Spleen (tissue), 11 donors: ENCODE data around the gene HMX3. TPM values are rescaled to one million over a fixed set of nuclear protein-coding genes. Genes with fewer than 3 reads are reported as not detected.

Experiments used
- DNase-seq: peaks from one replicate; pipeline ENCODE4 v3.0.0-alpha.2; 2020
- H3K27ac ChIP-seq, 8 donors: fragments of 200-600 bp; sonication (generic) in 7 of 8; 1 replicate in 4 of 8; 2 replicates in 4 of 8; pipeline versions ENCODE4 v1.5.0 to v1.8.0; 2016 to 2021; ENCODE audit warnings: inconsistent platforms in 4 of 8, mild to moderate bottlenecking in 4 of 8, moderate library complexity in 1 of 8
- H3K27me3 ChIP-seq, 7 donors: fragments of 200-600 bp; sonication (generic) in 6 of 7; replicated peaks in 1 of 7; 1 replicate in 4 of 7; 2 replicates in 3 of 7; pipeline versions ENCODE4 v1.5.0 to v1.8.0; 2016 to 2021; ENCODE audit warnings: inconsistent platforms in 3 of 7, mild to moderate bottlenecking in 1 of 7
- H3K36me3 ChIP-seq, 6 donors: fragments of 200-600 bp; sonication (generic) in 5 of 6; 1 replicate in 4 of 6; 2 replicates in 2 of 6; pipeline versions ENCODE4 v1.5.0 to v1.8.0; 2016 to 2021; ENCODE audit warnings: inconsistent platforms in 2 of 6
- H3K4me1 ChIP-seq, 6 donors: fragments of 200-600 bp; sonication (generic) in 5 of 6; 1 replicate in 3 of 6; 2 replicates in 3 of 6; pipeline versions ENCODE4 v1.5.0 to v1.8.0; 2016 to 2021; ENCODE audit warnings: inconsistent platforms in 3 of 6
- H3K4me3 ChIP-seq, 8 donors: fragments of 200-600 bp; sonication (generic) in 7 of 8; 1 replicate in 4 of 8; 2 replicates in 4 of 8; pipeline versions ENCODE4 v1.5.0 to v1.8.0; 2016 to 2021; ENCODE audit warnings: inconsistent platforms in 4 of 8, mild to moderate bottlenecking in 4 of 8, moderate library complexity in 2 of 8
- H3K9me3 ChIP-seq, 8 donors: fragments of 200-600 bp; sonication (generic) in 7 of 8; 1 replicate in 4 of 8; 2 replicates in 4 of 8; pipeline versions ENCODE4 v1.5.0 to v1.8.0; 2016 to 2021; ENCODE audit warnings: inconsistent platforms in 4 of 8
- POLR2A ChIP-seq, 3 donors: fragments of 450-650 bp; IDR thresholded peaks; one replicate each; pipeline ENCODE4 v1.5.1; 2017; ENCODE audit warnings: antibody characterized with exemption in 3 of 3, mild to moderate bottlenecking in 1 of 3
- POLR2AphosphoS5 ChIP-seq, 3 donors: sonication (generic); formaldehyde crosslinking; IDR thresholded peaks; one replicate each; pipeline ENCODE4 v1.5.1; 2017; ENCODE audit warnings: antibody characterized with exemption in 3 of 3
- WGBS, 5 donors: extraction: QIAGEN DNeasy Blood & Tissue Kit in 3 of 5; methylation state at CpG; one replicate each; pipeline versions ENCODE4 v1.1.5 to v1.1.7; 2013 to 2018; 5-methylcytosine and 5-hydroxymethylcytosine counted together
- intact Hi-C: fragments of 100-400 bp; cut with DNase I; formaldehyde crosslinking; loops from one replicate; pipeline ENCODE4 v1.15.0; 2023; ENCODE audit warnings: low total_unique reads
- polyA plus RNA-seq, 3 donors: library from polyadenylated mRNA; stranded (reverse); fragments of 200-250 nt; gene quantifications; one replicate each; pipeline ENCODE4 v1.2.1, GENCODE V29; 2013
- total RNA-seq, 7 donors: library from RNA; depleted of rRNA in 3 of 7; stranded (reverse); fragments of >200 nt in 3 of 7; fragmentation: NEBNext Ultra II Directional in 4 of 7; extraction: Animal tissue kit (Norgen Biotek cat#: 25700) in 4 of 7; gene quantifications; one replicate each; pipeline versions ENCODE4 v1.1.0 to v1.2.1, GENCODE V29; 2016 to 2021
- TF ChIP-seq, protein P1 (sequence below), 11 experiments: fragments of 200-600 bp in 7 of 11; fragments of 450-650 bp in 4 of 11; sonication (generic) in 4 of 11; IDR thresholded peaks in 8 of 11; conservative IDR thresholded peaks in 3 of 11; 1 replicate in 7 of 11; 2 replicates in 4 of 11; pipeline versions ENCODE4 v1.4.0 to v1.8.0; 2016 to 2021; ENCODE audit warnings: antibody characterized with exemption in 11 of 11, inconsistent platforms in 4 of 11, mild to moderate bottlenecking in 1 of 11
- donor health status: healthy with polysubstance abuse.
- donor health status: DM: no; HTN: no; CAD: no; lungs with moderate emphysema.
- donor health status: DM: no; HTN: no; CAD: no.
- donor health status: Bipolar disorder and iron deficiency.
- donor health status: healthy.
- donor health status: DM: no; HTN: no; CAD: no.
- donor health status: DM: yes; HTN: yes; CAD: no.

Gene HMX3
- total and polyA plus RNA-seq, 10 donors, result not detected

GRCh38 chr10:123100030-123100762 is 35.6 kb upstream of the HMX3 start:
- H3K27ac ChIP-seq, result no peak overlapping the region
- no peaks in the 10 kb centered on the region for H3K4me1 ChIP-seq
- DNase-seq, result no peak
- intact Hi-C loops, result no loop called here
- no peaks in the 10 kb centered on the region for H3K36me3 ChIP-seq
- TF ChIP-seq POLR2AphosphoS5 (IDR thresholded peaks at IDR 0.05), result no peak
- TF ChIP-seq, protein P1, sequence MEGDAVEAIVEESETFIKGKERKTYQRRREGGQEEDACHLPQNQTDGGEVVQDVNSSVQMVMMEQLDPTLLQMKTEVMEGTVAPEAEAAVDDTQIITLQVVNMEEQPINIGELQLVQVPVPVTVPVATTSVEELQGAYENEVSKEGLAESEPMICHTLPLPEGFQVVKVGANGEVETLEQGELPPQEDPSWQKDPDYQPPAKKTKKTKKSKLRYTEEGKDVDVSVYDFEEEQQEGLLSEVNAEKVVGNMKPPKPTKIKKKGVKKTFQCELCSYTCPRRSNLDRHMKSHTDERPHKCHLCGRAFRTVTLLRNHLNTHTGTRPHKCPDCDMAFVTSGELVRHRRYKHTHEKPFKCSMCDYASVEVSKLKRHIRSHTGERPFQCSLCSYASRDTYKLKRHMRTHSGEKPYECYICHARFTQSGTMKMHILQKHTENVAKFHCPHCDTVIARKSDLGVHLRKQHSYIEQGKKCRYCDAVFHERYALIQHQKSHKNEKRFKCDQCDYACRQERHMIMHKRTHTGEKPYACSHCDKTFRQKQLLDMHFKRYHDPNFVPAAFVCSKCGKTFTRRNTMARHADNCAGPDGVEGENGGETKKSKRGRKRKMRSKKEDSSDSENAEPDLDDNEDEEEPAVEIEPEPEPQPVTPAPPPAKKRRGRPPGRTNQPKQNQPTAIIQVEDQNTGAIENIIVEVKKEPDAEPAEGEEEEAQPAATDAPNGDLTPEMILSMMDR (IDR thresholded peaks at IDR 0.05 in 8 of 11, conservative IDR thresholded peaks at IDR 0.05 in 3 of 11), result no peak
- TF ChIP-seq POLR2A (IDR thresholded peaks at IDR 0.05), result no peak
- H3K4me3 ChIP-seq, result no peak overlapping the region
- 66 to 90% (median 72%) methylated on average over 6 to 7 of the region's 7 CpGs for WGBS, 5 donors
- no peaks in the 10 kb centered on the region for H3K9me3 ChIP-seq
- H3K27me3 ChIP-seq, result peaks cover 0 to 44% (median 0%) of the 10 kb centered on the region in 7 donors

DNA sequence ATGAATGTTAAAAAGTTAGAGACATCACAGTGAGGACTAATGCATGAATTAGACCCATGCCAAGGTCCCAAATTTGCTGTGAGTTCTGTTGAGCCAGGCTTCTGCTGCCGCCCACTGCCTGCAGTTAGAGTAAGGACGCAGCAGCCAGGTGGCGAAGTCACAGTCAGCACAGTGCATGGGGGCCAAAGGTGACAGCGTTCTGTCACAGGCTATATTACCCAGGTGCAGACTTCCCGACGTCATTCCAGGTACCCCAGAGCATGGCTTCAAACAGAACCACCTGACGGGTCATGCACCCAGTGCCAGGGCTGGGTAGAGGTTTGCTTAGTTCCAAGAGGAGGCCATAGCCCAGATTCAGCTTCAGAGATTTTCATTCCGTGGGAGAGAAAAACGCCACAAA is 33.9 kb upstream of the HMX3 start:
- TF ChIP-seq, protein P1 (IDR thresholded peaks at IDR 0.05 in 8 of 11, conservative IDR thresholded peaks at IDR 0.05 in 3 of 11), result no peak
- no peaks in the 10 kb centered on the region for H3K36me3 ChIP-seq
- no peak overlapping the region for H3K27ac ChIP-seq
- 64 to 78% (median 71%) methylated on average over 9 of the region's 9 CpGs for WGBS, 5 donors
- H3K4me1 ChIP-seq, result no peaks in the 10 kb centered on the region
- H3K27me3 ChIP-seq, result peaks cover 0 to 42% (median 0%) of the 10 kb centered on the region in 7 donors
- no peak overlapping the region for H3K4me3 ChIP-seq
- DNase-seq, result no peak
- no peaks in the 10 kb centered on the region for H3K9me3 ChIP-seq
- intact Hi-C loops, result no loop called here

GRCh38 chr10:123102673-123103072 is 33.1 kb upstream of the HMX3 start:
- DNase-seq, result no peak
- Histone ChIP-seq H3K9me3 (no peaks in the 10 kb centered on the region), H3K4me1 (no peaks in the 10 kb centered on the region), H3K27ac (no peak overlapping the region), H3K27me3 (peaks cover 0 to 39% (median 0%) of the 10 kb centered on the region in 7 donors), H3K4me3 (no peak overlapping the region), H3K36me3 (no peaks in the 10 kb centered on the region)
- 29 to 47% (median 32%) methylated on average over 2 of the region's 2 CpGs; no CpG with 5 or more reads in 2 of the 5 donors for WGBS, 5 donors
- intact Hi-C loops, result no loop called here
- TF ChIP-seq POLR2A (IDR thresholded peaks at IDR 0.05) (no peak), POLR2AphosphoS5 (IDR thresholded peaks at IDR 0.05) (no peak)
- TF ChIP-seq, protein P1 (IDR thresholded peaks at IDR 0.05 in 8 of 11, conservative IDR thresholded peaks at IDR 0.05 in 3 of 11), result no peak

- Histone ChIP-seq H3K36me3 (no peaks in the 10 kb centered on the region), H3K9me3 (no peaks in the 10 kb centered on the region), H3K4me1 (no peaks in the 10 kb centered on the region), H3K27me3 (peaks cover 0 to 35% (median 0%) of the 10 kb centered on the region in 7 donors), H3K27ac (no peak overlapping the region), H3K4me3 (no peak overlapping the region)
- no peak for DNase-seq
- 72 to 80% (median 76%) methylated on average over 9 of the region's 9 CpGs for WGBS, 5 donors
- intact Hi-C loops, result no loop called here
- TF ChIP-seq POLR2AphosphoS5 (IDR thresholded peaks at IDR 0.05), result no peak
- TF ChIP-seq, protein P1 (IDR thresholded peaks at IDR 0.05 in 8 of 11, conservative IDR thresholded peaks at IDR 0.05 in 3 of 11), result no peak
- no peak for TF ChIP-seq POLR2A (IDR thresholded peaks at IDR 0.05)
These were observed 31.8 kb upstream of the HMX3 start for GRCh38 chr10:123103944-123104343.
